ENCODE results near the gene FMNL2. TPM values are rescaled to one million over a fixed set of nuclear protein-coding genes. Genes with fewer than 3 reads are reported as not detected.
"Not testable (repeated sequence)": the region's sequence is repeated elsewhere in the genome, so short reads cannot be mapped to it uniquely, and the experiment has no call there.

The FMNL2 gene
- total and polyA plus RNA-seq, 4 donors, result 81.1 to 173 (median 146) TPM

GRCh38 chr2:152383702-152384101 lies 48.7 kb downstream of the FMNL2 start:
- Histone ChIP-seq H3K4me1 (ENCODE audit: control insufficient read depth, insufficient read depth, low read length) (peaks cover 4% of the 10 kb centered on the region), H3K27ac (ENCODE audit: low read depth, low read length) (no peak overlapping the region), H3K36me3 (ENCODE audit: control insufficient read depth, insufficient read depth, low read length) (no peaks in the 10 kb centered on the region), H3K9me3 (ENCODE audit: control insufficient read depth, insufficient read depth, low read length) (no peaks in the 10 kb centered on the region), H3K27me3 (ENCODE audit: control insufficient read depth, insufficient read depth, low read length) (no peaks in the 10 kb centered on the region), H3K4me3 (ENCODE audit: low read depth, low read length) (no peak overlapping the region)
- DNase-seq (ENCODE audit: low read depth in 4 of 6, low spot score in 6 of 6), result no peak

DNA sequence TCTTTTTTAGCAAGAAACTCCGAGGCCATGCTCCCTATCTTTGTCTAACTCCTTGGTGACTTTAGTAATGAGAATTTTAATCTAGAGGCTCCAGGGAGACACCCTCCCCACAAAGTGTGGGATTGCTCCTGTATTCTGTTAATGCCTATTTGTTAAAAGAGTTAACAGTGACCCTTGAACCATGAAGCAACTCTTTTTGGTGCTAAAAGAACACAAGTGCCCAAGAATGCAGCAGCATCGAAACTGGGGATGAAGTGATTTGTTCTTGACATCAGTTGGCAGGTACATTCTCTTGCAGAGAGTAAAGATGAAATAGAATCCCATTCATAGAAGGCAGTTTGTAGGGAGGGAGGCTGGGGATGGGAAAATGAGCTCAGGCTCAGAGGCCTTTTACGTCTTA lies 50.0 kb downstream of the FMNL2 start:
- no peaks in the 10 kb centered on the region for H3K9me3 ChIP-seq (ENCODE audit: control insufficient read depth, insufficient read depth, low read length)
- WGBS (ENCODE audit: insufficient coverage), result 17% methylated on average over 1 of the region's 3 CpGs
- H3K4me1 ChIP-seq (ENCODE audit: control insufficient read depth, insufficient read depth, low read length), result peaks cover 7% of the 10 kb centered on the region
- H3K27ac ChIP-seq (ENCODE audit: low read depth, low read length), result no peak overlapping the region
- peaks cover 6% of the 10 kb centered on the region for H3K36me3 ChIP-seq (ENCODE audit: control insufficient read depth, insufficient read depth, low read length)
- H3K4me3 ChIP-seq (ENCODE audit: low read depth, low read length), result no peak overlapping the region
- no peaks in the 10 kb centered on the region for H3K27me3 ChIP-seq (ENCODE audit: control insufficient read depth, insufficient read depth, low read length)
- no peak for DNase-seq (ENCODE audit: low read depth in 4 of 6, low spot score in 6 of 6)

DNA sequence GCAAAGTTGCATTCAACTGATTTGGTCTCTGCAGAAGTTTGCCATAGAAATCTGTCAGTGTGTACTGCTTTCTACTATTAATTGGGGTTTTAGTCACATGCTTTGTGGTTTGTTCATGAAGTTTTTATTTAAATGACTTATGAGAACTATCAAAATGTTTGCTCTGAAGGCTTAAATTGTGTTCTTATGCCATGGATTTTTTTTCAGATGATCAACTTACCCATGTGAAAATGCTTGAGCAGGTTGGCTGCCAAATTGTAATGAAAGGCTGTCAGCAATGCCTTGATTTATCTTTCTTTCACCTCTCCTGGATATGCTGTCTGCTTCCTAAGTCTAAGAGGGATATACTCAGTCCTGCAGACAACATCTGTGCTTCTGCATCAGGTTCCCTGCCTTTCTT lies 50.7 kb downstream of the FMNL2 start:
- H3K9me3 ChIP-seq (ENCODE audit: control insufficient read depth, insufficient read depth, low read length), result no peaks in the 10 kb centered on the region
- no peaks in the 10 kb centered on the region for H3K27me3 ChIP-seq (ENCODE audit: control insufficient read depth, insufficient read depth, low read length)
- H3K4me1 ChIP-seq (ENCODE audit: control insufficient read depth, insufficient read depth, low read length), result peaks cover 12% of the 10 kb centered on the region
- DNase-seq (ENCODE audit: low read depth in 4 of 6, low spot score in 6 of 6), result no peak
- peaks cover 7% of the 10 kb centered on the region for H3K36me3 ChIP-seq (ENCODE audit: control insufficient read depth, insufficient read depth, low read length)
- no peak overlapping the region for H3K27ac ChIP-seq (ENCODE audit: low read depth, low read length)
- H3K4me3 ChIP-seq (ENCODE audit: low read depth, low read length), result no peak overlapping the region

DNA sequence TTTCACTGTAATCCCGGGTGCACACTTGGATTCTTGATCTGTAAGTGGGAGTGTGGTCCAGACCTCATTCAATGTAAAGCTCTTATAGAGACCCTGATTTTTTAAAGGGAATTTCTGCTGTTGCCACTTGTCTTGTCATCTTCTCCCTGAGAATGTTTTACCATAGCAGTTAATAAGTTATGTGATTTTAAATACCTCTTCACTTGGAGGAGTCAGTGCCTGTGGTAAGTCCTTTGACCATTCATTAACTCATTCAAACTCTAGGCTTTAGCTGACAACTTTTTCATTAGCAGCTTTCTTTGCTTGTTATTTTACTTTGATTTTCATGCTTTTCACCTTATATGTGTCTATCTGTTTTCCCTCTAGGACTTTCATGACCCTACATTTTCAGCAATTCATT lies 51.3 kb downstream of the FMNL2 start:
- H3K27me3 ChIP-seq (ENCODE audit: control insufficient read depth, insufficient read depth, low read length), result no peaks in the 10 kb centered on the region
- no peak overlapping the region for H3K27ac ChIP-seq (ENCODE audit: low read depth, low read length)
- H3K4me3 ChIP-seq (ENCODE audit: low read depth, low read length), result no peak overlapping the region
- DNase-seq (ENCODE audit: low read depth in 4 of 6, low spot score in 6 of 6), result no peak
- no peaks in the 10 kb centered on the region for H3K9me3 ChIP-seq (ENCODE audit: control insufficient read depth, insufficient read depth, low read length)
- no CpG with 5 or more reads among the region's 1 CpG for WGBS (ENCODE audit: insufficient coverage)
- peaks cover 12% of the 10 kb centered on the region for H3K4me1 ChIP-seq (ENCODE audit: control insufficient read depth, insufficient read depth, low read length)
- H3K36me3 ChIP-seq (ENCODE audit: control insufficient read depth, insufficient read depth, low read length), result peaks cover 7% of the 10 kb centered on the region

DNA sequence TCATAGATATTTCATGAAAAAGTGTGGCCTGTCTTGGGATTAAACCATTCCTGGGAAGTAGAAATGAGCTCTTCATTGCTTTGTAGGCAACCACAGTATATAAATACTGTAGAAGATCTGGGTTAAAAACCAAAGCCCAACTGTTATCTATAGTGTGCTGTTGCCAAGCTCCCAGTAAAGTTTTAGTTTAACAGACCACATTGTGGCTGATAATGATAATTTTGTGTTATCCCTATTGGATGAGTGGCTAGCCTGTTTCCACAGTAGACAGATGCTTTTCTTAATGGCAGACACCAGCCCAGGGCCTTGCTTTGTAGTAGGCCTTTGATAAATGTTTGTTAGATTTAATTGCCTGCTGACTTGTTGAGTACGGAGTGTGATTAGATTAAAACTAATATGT lies 52.1 kb downstream of the FMNL2 start:
- Histone ChIP-seq H3K4me3 (ENCODE audit: low read depth, low read length) (no peak overlapping the region), H3K27me3 (ENCODE audit: control insufficient read depth, insufficient read depth, low read length) (no peaks in the 10 kb centered on the region), H3K27ac (ENCODE audit: low read depth, low read length) (no peak overlapping the region), H3K36me3 (ENCODE audit: control insufficient read depth, insufficient read depth, low read length) (peaks cover 7% of the 10 kb centered on the region), H3K4me1 (ENCODE audit: control insufficient read depth, insufficient read depth, low read length) (peaks cover 8% of the 10 kb centered on the region), H3K9me3 (ENCODE audit: control insufficient read depth, insufficient read depth, low read length) (no peaks in the 10 kb centered on the region)
- no peak for DNase-seq (ENCODE audit: low read depth in 4 of 6, low spot score in 6 of 6)
- WGBS (ENCODE audit: insufficient coverage), result no CpG with 5 or more reads among the region's 1 CpG

DNA sequence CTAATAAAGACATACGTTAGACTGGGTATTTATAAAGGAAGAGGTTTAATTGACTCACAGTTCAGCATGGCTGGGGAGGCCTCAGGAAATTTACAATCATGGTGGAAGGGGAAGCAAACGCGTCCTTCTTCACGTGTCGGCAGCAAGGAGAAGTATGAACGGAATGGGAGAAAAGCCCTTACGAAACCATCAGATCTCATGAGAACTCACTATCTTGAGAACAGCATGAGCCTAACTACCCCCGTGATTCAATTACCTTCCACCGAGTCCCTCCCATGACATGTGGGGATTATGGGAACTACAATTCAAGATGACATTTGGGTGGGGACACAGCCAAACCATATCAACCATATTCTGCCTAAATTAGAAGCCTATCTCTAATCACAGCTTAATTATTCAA lies 53.3 kb downstream of the FMNL2 start:
- DNase-seq (ENCODE audit: low read depth in 4 of 6, low spot score in 6 of 6); H3K9me3 ChIP-seq (ENCODE audit: control insufficient read depth, insufficient read depth, low read length); H3K4me3 ChIP-seq (ENCODE audit: low read depth, low read length); H3K27me3 ChIP-seq (ENCODE audit: control insufficient read depth, insufficient read depth, low read length); H3K27ac ChIP-seq (ENCODE audit: low read depth, low read length); H3K36me3 ChIP-seq (ENCODE audit: control insufficient read depth, insufficient read depth, low read length); H3K4me1 ChIP-seq (ENCODE audit: control insufficient read depth, insufficient read depth, low read length): not testable (repeated sequence)
- WGBS (ENCODE audit: insufficient coverage), result 85% methylated on average over 7 of the region's 9 CpGs

DNA sequence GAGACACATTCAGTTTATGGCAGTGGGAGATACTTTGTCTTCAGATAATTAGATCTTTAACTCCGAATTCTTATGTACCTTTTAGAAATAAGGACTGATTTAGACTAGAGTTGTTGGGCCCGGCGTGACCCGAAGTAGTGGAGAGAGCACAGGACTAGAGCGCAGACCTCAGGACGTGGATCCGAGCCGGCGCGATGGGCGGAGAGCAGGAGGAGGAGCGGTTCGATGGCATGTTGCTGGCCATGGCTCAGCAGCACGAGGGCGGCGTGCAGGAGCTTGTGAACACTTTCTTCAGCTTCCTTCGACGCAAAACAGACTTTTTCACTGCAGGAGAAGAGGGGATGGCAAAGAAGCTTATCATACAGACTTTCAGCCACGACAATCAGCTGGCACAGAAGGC lies 54.5 kb downstream of the FMNL2 start:
- Histone ChIP-seq H3K9me3 (ENCODE audit: control insufficient read depth, insufficient read depth, low read length) (no peaks in the 10 kb centered on the region), H3K27me3 (ENCODE audit: control insufficient read depth, insufficient read depth, low read length) (no peaks in the 10 kb centered on the region), H3K27ac (ENCODE audit: low read depth, low read length) (no peak overlapping the region), H3K4me1 (ENCODE audit: control insufficient read depth, insufficient read depth, low read length) (peaks cover 8% of the 10 kb centered on the region), H3K36me3 (ENCODE audit: control insufficient read depth, insufficient read depth, low read length) (peaks cover 7% of the 10 kb centered on the region), H3K4me3 (ENCODE audit: low read depth, low read length) (no peak overlapping the region)
- 95% methylated on average over 16 of the region's 19 CpGs for WGBS (ENCODE audit: insufficient coverage)
- DNase-seq (ENCODE audit: low read depth in 4 of 6, low spot score in 6 of 6), result no peak

- H3K27me3 ChIP-seq (ENCODE audit: control insufficient read depth, insufficient read depth, low read length), result no peaks in the 10 kb centered on the region
- H3K9me3 ChIP-seq (ENCODE audit: control insufficient read depth, insufficient read depth, low read length), result no peaks in the 10 kb centered on the region
- peaks cover 8% of the 10 kb centered on the region for H3K4me1 ChIP-seq (ENCODE audit: control insufficient read depth, insufficient read depth, low read length)
- peaks cover 7% of the 10 kb centered on the region for H3K36me3 ChIP-seq (ENCODE audit: control insufficient read depth, insufficient read depth, low read length)
- DNase-seq (ENCODE audit: low read depth in 4 of 6, low spot score in 6 of 6), result no peak
- H3K27ac ChIP-seq (ENCODE audit: low read depth, low read length), result no peak overlapping the region
- no CpG with 5 or more reads among the region's 2 CpGs for WGBS (ENCODE audit: insufficient coverage)
- H3K4me3 ChIP-seq (ENCODE audit: low read depth, low read length), result no peak overlapping the region
These were observed 55.9 kb downstream of the FMNL2 start for GRCh38 chr2:152390837-152391236.

- Histone ChIP-seq H3K36me3 (ENCODE audit: control insufficient read depth, insufficient read depth, low read length) (peaks cover 7% of the 10 kb centered on the region), H3K4me1 (ENCODE audit: control insufficient read depth, insufficient read depth, low read length) (peaks cover 8% of the 10 kb centered on the region), H3K27me3 (ENCODE audit: control insufficient read depth, insufficient read depth, low read length) (no peaks in the 10 kb centered on the region), H3K27ac (ENCODE audit: low read depth, low read length) (no peak overlapping the region), H3K9me3 (ENCODE audit: control insufficient read depth, insufficient read depth, low read length) (no peaks in the 10 kb centered on the region), H3K4me3 (ENCODE audit: low read depth, low read length) (no peak overlapping the region)
- DNase-seq (ENCODE audit: low read depth in 4 of 6, low spot score in 6 of 6), result no peak
- no CpG with 5 or more reads among the region's 2 CpGs for WGBS (ENCODE audit: insufficient coverage)
These were observed 56.3 kb downstream of the FMNL2 start for GRCh38 chr2:152391318-152391717.

DNA sequence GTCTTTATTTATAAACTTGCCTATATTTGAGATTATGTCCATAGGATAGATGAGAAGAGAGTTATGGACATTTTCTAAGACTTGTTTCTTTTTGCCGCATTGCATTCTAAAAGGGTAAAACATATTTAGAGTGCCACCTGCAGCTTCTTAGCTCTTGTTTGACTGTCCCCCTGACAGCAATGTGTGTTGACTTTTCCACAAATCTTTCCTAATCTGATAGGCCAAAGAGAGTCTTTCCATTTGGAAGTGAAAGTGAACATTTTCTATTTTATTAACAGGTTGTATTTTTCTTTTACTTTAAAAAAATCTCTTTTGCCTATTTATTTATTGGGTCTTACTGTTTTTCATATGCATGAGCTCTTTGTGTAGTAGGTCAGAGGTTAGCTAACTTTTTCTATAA lies 58.4 kb downstream of the FMNL2 start:
- Histone ChIP-seq H3K4me3 (ENCODE audit: low read depth, low read length) (no peak overlapping the region), H3K27ac (ENCODE audit: low read depth, low read length) (peak overlapping the region; percentile 27), H3K27me3 (ENCODE audit: control insufficient read depth, insufficient read depth, low read length) (no peaks in the 10 kb centered on the region), H3K9me3 (ENCODE audit: control insufficient read depth, insufficient read depth, low read length) (no peaks in the 10 kb centered on the region), H3K4me1 (ENCODE audit: control insufficient read depth, insufficient read depth, low read length) (peaks cover 8% of the 10 kb centered on the region), H3K36me3 (ENCODE audit: control insufficient read depth, insufficient read depth, low read length) (peaks cover 7% of the 10 kb centered on the region)
- no peak for DNase-seq (ENCODE audit: low read depth in 4 of 6, low spot score in 6 of 6)
- WGBS (ENCODE audit: insufficient coverage), result 40% methylated on average over 1 of the region's 1 CpG

- Histone ChIP-seq H3K4me3 (ENCODE audit: low read depth, low read length) (no peak overlapping the region), H3K27ac (ENCODE audit: low read depth, low read length) (peak overlapping the region; percentile 74), H3K9me3 (ENCODE audit: control insufficient read depth, insufficient read depth, low read length) (no peaks in the 10 kb centered on the region), H3K36me3 (ENCODE audit: control insufficient read depth, insufficient read depth, low read length) (peaks cover 7% of the 10 kb centered on the region), H3K4me1 (ENCODE audit: control insufficient read depth, insufficient read depth, low read length) (peaks cover 13% of the 10 kb centered on the region), H3K27me3 (ENCODE audit: control insufficient read depth, insufficient read depth, low read length) (no peaks in the 10 kb centered on the region)
- no peak for DNase-seq (ENCODE audit: low read depth in 4 of 6, low spot score in 6 of 6)
These were observed 59.4 kb downstream of the FMNL2 start for GRCh38 chr2:152394326-152394725.

All from spinal cord (tissue), 10 donors.